ENCODE data around the gene SORCS2.

Gene SORCS2

DNA sequence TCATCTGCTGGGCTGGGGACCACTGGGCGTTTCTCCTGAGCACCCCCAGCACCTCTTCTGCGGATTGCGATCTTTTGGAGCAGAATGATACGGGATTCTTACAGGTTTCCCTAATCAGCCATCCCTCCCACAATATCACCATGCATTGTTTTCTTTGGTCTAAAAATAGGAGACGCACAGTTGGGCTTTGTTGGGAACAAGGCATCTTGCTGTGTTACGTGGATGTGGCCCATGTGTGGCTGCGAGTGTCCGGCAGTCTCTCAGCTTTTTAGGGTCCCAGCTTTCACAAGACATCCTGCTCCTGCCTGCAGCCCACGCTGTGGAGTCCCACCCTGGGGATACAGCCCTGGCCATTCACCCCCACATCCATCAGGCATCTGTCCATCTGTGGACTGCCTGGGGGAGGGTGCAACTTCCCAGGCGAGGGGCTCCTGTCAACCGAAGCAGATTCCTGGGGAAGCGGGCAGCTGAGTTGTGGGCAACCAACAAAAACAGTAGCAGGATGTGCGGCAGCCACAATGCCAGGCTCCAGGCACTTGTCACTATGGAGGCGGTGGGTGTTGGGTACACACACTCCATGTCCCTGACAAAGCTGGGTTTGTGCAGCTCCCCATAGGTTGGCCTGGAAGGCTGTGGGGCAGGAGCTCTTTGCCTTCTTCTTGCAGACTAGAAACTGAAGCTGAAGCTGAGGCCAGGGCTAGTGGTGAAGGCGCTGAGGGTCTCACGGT lies 427.9 kb downstream of the SORCS2 start:
- H3K4me3 ChIP-seq, result no peak overlapping the region
- DNase-seq (ENCODE audit: low spot score), result no peak
- TF ChIP-seq CTCF (IDR thresholded peaks at IDR 0.05), result no peak
- no peak overlapping the region for H3K27ac ChIP-seq

DNA sequence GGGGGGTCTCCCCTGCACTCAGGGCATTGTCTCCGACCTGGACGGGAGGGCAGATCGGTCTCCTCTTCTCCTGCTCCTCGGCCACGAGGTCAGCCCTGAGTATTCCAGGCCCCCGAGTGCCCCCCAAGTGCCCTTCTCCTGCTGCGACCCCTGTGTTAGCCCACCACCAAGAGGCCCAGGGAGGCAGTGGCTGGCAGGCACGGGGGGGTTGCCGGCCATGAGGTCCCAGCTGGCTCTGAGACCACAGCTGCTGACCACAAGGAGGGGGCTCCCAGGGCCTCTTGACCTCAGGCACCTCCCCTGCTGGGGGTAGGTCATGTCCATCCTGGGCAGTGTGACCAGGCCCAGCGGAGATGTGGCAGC lies 428.5 kb downstream of the SORCS2 start:
- Histone ChIP-seq H3K27ac (no peak overlapping the region), H3K4me3 (no peak overlapping the region)
- no peak for TF ChIP-seq CTCF (IDR thresholded peaks at IDR 0.05)
- no peak for DNase-seq (ENCODE audit: low spot score)

DNA sequence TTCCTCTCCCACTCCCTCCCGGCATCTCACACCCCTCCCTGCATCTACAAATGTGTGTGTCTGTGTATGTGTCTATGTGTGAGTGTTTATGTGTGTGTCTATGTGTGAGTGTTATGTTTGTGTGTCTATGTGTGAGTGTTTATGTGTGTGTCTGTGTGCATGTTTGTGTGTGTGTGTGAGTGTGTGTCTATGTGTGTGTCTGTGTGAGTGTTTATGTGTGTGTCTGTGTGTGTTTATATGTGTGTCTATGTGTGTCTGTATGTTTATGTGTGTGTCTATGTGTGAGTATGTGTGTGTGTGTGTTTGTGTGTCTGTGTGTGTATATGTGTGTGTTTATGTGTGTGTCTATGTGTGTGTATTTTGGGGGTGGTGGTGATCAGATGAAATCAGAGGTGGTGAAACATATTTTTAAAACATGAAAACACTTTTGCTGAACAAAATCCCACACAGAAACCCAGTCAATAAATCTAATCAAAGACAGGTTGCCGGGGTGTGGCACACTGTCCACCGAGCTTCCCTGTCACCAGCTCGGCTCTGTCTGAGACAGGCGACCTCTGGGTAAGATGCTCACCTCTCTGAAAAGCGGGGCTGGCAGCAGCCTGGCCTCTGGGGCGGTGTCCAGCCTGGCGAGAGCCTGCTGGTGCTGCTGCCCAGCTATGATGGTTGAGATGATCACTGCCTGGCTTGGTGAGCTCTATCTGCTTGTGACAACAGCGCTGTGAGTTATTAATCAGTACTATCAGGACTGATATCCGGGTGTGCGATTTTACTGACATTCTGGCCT lies 429.1 kb downstream of the SORCS2 start:
- TF ChIP-seq CTCF (IDR thresholded peaks at IDR 0.05), result no peak
- Histone ChIP-seq H3K27ac (no peak overlapping the region), H3K4me3 (no peak overlapping the region)
- no peak for DNase-seq (ENCODE audit: low spot score)

DNA sequence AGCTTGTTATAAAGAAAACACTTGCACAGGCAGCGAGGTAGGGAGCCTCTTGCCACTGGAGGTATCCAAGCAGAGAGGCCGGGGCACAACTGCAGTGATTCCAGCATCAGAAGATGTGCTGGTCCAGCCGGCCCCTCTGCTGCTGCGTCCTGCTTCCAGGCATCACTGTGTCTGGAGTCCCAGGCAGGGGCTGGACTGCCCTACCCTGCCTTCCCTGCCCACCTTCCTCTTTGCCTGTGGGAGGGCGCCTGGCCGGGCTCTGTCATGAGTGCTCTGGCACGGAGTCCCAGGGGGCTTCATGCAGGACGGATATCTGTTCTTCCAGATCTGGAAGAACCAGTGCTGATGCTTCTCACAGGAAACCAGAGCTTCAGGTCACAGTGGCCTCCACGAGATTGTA lies 430.0 kb downstream of the SORCS2 start:
- H3K27ac ChIP-seq, result no peak overlapping the region
- TF ChIP-seq CTCF (IDR thresholded peaks at IDR 0.05), result no peak
- no peak overlapping the region for H3K4me3 ChIP-seq
- DNase-seq (ENCODE audit: low spot score), result no peak

GRCh38 chr4:7623468-7623867 lies 431.1 kb downstream of the SORCS2 start:
- TF ChIP-seq CTCF (IDR thresholded peaks at IDR 0.05), result no peak
- Histone ChIP-seq H3K27ac (no peak overlapping the region), H3K4me3 (no peak overlapping the region)
- no peak for DNase-seq (ENCODE audit: low spot score)

DNA sequence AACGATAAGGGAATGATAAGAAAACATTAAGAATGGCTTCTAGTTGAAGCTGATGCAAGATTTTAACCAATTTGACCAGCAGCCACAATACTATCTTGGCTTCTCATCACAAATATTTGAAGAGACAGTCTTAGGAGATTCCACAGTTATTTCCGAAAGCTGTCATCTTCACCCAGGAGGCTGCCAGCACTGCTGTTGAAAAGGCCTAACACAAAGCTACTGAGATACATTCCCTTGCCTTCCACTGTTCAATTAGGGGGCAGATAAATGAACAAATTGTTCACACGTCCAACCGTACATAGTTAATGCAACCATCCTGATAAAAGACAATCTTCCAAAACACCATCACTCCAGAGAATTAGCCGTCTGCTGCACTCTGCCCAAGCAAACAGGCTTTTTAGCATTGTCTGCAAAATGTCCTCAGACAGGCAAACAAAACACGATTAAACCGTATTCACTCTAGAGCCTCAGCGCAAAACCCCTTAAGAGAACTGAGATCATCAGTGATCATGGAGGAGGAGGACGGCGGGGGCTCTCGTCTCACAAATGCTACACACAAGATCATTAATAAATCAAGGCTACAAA lies 432.1 kb downstream of the SORCS2 start:
- H3K27ac ChIP-seq, result no peak overlapping the region
- H3K4me3 ChIP-seq, result no peak overlapping the region
- no peak for DNase-seq (ENCODE audit: low spot score)
- TF ChIP-seq CTCF (IDR thresholded peaks at IDR 0.05), result no peak
